AG09309 (cell line): ENCODE measurements around the gene SDK1.

ENCODE experiments used
- DNase-seq: peaks from one replicate; pipeline ENCODE4 v3.0.0-alpha.2; 2010; ENCODE audit warnings: low read depth
- H3K4me3 ChIP-seq: 2 replicates; pipeline ENCODE4 v1.5.1; 2011; ENCODE audit warnings: mild to moderate bottlenecking, low read depth, low read length, moderate library complexity; ENCODE audit not compliant: control insufficient read depth
- CTCF ChIP-seq: IDR thresholded peaks from 2 replicates; pipeline ENCODE4 v1.5.1; 2011; ENCODE audit warnings: mild to moderate bottlenecking, low read depth, low read length, inconsistent platforms; ENCODE audit not compliant: insufficient read depth, control insufficient read depth; ENCODE audit errors: missing control alignments

Gene SDK1

GRCh38 chr7:4281231-4281993 lies 980.4 kb downstream of the SDK1 start:
- H3K4me3 ChIP-seq = no peak overlapping the region
- no peak for DNase-seq
- no peak for TF ChIP-seq CTCF

GRCh38 chr7:4282434-4283223 lies 981.6 kb downstream of the SDK1 start:
- no peak overlapping the region for H3K4me3 ChIP-seq
- no peak for DNase-seq
- TF ChIP-seq CTCF = no peak

DNA sequence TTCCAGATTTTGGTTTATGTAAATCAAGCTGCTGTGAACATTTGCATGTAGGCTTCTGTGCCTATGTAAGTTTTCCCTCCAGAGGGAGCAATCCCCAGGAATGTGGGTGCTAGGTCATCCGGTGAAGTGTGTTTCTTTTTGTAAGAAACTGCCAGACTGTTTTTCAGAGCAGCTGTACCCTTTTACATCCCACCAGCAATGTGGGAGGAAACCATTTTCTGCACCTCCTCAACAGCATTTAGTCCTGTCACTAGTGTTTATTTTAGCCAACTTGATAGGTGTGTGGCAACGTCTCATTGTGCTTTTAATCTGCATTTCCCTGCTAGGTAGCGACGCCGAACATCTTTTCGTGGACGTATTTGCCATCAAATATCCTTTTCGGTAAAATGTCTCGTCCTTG lies 985.3 kb downstream of the SDK1 start:
- no peak for DNase-seq
- no peak for TF ChIP-seq CTCF
- H3K4me3 ChIP-seq = no peak overlapping the region

DNA sequence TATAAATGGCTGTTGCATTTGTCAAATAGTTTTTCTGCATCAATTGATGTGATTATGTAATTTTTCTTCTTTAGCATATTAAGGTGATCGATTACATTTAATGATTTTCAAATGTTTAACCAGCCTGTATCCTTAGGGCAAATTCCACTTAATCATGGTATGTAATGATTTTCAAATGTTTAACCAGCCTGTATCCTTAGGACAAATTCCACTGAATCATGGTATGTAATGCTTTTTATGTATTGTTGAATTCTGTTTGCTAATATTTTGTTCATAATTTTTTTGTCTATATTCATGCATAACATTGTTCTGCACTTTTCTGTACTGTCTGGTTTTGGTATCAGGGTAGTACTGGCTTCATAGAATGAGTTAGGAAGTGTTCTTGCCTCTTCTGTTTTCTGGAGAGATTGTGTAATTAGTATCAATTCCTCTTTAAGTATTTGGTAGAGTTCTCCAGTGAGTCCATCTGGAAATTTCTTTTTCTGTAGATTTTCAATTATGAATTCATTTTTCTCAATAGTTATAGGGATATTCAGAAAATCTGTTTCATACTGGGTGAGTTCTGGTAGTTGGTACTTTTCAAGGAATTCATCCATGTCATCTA lies 987.8 kb downstream of the SDK1 start:
- no peak overlapping the region for H3K4me3 ChIP-seq
- no peak for DNase-seq
- TF ChIP-seq CTCF = no peak

- H3K4me3 ChIP-seq = no peak overlapping the region
- TF ChIP-seq CTCF = no peak
- no peak for DNase-seq
Observed at GRCh38 chr7:4297165-4297917, 996.3 kb downstream of the SDK1 start.

- no peak for DNase-seq
- no peak for TF ChIP-seq CTCF
Observed at GRCh38 chr7:4297918-4298219, 996.8 kb downstream of the SDK1 start.

More at GRCh38 chr7:4297918-4298219, 996.8 kb downstream of the SDK1 start:
- no peak overlapping the region for H3K4me3 ChIP-seq
